ENCODE measurements around the gene NTPCR.
"Not testable (repeated sequence)": the region's sequence is repeated elsewhere in the genome, so short reads cannot be mapped to it uniquely, and the experiment has no call there.

The NTPCR gene

DNA sequence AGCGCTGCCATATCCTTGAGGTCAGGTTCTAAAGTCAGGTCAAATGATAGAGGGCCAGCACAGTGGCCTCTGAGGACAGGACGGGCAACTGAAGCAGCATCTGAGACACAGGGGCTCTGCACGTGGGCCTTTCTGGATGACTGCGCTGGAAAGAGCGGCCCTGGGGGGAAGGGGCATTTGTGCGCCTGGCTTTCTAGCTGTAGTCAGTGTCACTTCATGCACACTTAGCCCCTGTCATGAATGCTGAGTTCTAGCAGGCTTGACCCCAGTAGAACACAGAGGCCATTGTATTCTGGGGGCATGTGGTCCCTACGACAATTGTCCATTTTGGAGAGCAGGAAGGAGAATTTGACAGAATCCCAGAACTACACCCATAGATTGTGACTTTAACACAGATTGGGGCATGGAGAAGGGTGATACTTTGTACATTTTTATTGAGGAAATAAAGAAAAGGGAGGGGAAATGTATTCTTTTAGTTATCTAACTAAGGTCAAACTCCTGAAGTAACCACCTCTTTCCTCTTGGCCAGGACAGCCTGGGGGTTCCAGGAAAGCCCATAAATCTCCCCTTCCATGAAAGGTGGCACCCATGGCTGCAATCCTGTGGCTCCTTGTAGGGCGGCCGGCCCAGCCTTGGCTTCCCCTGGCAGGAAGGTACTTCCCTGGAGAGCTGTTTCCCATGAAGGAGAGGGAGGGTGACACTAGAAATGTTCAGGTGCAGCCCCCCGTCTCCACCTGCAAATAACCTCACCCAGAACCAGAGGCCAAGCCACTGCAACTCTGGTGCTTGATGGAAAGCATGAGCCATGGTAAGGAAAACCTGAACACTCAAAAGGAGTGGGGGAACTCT is 34.4 kb downstream of the NTPCR start:
- no peak for DNase-seq (ENCODE audit: low read depth)

GRCh38 chr1:232985882-232986526 is 35.6 kb downstream of the NTPCR start:
- DNase-seq (ENCODE audit: low read depth), result no peak

- no peak for DNase-seq (ENCODE audit: low read depth)
Measured at GRCh38 chr1:232986527-232986922, 36.1 kb downstream of the NTPCR start.

DNA sequence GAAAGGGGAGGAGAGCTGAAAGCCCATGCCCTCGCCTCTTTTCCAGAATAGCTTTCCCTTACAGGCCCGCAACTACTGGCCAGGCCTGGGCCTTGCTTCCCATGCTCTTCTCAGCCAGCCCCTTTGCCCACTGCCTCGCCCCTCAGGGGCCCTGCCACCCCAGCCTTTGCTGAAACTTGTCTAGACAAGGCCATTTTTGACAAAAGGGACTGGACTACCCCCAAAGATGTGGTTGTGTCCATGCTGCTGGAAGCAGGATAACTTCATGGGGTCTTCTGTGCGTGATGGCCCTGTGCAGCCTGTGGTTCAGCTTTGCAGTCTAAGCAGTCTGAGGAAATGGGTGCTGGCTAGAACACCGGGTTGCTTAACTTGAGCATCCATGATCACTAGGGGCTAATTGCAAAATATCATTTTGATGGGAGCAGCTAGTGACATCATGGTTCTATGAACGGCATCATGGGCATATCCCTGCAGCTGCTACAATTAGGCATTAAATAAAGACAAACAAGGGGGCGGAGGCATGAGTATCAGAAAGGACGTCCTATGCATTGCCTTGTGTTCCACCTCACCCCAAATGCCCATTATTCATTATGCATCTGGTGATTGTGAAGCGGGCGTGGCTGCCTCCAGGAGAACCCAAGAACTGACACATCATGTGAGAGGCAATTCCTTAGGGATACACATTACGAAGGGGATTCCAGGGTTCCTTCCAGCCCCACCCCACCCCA is 36.8 kb downstream of the NTPCR start:
- DNase-seq (ENCODE audit: low read depth), result no peak

DNA sequence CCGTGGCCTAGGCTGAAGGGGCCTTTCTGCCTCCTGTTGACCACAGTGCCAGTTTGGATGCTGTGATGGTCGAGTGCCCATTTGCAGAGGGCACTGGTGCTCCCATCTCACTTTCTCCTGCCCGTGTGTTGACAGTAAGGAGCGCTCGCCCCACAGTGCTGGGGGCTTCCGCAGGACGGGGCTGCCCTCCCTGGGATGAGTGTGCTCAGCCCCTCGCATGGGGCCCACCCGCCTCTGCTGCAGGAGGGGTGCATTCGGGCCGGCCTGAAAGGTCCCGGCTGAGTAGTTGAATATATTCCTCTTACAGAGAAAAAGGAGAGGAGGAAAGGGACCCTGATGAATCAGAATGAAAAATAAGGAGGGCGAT is 37.3 kb downstream of the NTPCR start:
- no peak for DNase-seq (ENCODE audit: low read depth)

DNA sequence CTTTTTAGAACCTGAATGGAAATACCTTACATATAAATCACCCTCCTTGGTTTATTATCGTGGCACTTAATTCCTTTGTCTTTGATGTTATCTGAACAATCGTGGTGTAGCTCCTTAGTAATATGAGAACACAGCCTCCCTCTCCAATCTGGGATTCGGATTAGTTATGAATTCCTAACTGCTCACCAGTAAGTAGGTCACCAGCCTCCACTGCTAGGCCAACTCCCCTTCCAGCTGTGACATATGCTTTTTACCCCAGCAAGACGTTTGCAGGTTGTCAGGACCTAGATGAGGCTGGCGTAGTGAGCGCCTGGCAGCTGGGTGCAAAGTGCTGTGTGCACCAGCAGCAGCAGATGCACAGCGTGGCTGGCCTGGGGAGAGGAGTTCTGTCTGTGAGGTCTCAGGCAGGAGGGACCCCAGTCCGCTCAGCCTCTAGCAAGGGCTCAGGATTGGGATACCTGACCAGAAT is 38.2 kb downstream of the NTPCR start:
- DNase-seq (ENCODE audit: low read depth), result no peak

GRCh38 chr1:232990176-232991128 is 40.0 kb downstream of the NTPCR start:
- no peak for DNase-seq (ENCODE audit: low read depth)

- no peak for DNase-seq (ENCODE audit: low read depth)
Measured at GRCh38 chr1:232991238-232991637, 40.8 kb downstream of the NTPCR start.

- DNase-seq (ENCODE audit: low read depth), result no peak
Measured at GRCh38 chr1:232992227-232992626, 41.8 kb downstream of the NTPCR start.

DNA sequence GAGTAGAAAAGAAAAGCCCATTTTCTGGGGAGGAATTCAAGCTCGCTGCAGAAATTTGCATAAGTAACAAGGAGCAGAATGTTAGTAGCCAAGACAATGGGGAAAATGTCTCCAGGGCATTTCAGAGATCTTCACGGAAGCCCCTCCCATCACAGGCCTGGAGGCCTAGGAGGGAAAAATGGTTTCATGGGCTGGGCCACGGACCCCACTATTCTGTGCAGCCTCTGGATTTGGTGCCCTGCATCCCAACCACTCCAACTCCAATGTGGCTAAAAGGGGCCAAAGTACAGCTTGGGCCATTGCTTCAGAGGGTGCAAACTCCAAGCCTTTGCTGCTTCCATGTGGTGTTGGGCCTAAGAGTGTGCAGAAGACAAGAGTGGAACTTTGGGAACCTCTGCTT is 43.1 kb downstream of the NTPCR start:
- no peak for DNase-seq (ENCODE audit: low read depth)

DNA sequence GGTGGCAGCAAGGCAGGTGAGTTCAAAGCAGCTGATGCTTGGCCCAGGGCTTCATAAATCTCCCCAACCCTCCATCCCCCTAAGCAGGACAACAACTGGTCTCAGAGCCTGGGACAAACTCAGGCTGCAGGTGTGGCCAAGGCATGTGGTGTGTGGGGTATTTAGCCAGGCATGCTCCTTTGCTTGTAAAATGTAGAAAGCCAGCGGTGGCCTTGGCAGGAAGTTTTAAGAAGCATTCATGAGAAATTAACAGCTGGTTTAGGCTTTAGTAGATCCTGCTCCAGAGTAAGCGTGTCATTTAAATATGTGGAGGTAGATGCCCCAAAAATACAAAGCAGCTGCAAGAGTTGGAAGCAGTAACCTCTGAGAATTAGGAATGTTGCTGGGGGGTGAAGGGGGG is 44.8 kb downstream of the NTPCR start:
- no peak for DNase-seq (ENCODE audit: low read depth)

GRCh38 chr1:232996143-232996542 is 45.7 kb downstream of the NTPCR start:
- DNase-seq (ENCODE audit: low read depth), result no peak

DNA sequence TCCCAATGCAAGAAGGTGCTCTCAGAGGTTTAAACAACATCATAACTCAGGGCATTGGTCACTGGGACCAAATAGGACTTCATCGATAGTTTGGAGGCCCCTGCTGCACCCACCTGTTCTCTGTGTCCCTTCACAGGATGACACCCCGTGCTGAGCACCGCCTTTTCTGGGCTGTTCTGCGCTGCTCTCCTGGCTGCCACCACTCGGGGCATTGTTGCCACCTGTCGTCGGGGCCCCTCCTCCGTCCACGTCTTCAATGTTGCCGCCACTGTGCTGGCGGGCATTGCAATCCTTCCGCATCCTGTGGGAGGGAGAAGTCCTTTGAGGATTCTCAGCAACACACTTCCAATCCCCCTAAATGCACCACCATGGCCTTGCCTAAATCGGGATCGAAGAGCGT is 47.7 kb downstream of the NTPCR start:
- DNase-seq (ENCODE audit: low read depth), result no peak

GRCh38 chr1:232998646-232999045 is 48.2 kb downstream of the NTPCR start:
- DNase-seq (ENCODE audit: low read depth), result no peak

DNA sequence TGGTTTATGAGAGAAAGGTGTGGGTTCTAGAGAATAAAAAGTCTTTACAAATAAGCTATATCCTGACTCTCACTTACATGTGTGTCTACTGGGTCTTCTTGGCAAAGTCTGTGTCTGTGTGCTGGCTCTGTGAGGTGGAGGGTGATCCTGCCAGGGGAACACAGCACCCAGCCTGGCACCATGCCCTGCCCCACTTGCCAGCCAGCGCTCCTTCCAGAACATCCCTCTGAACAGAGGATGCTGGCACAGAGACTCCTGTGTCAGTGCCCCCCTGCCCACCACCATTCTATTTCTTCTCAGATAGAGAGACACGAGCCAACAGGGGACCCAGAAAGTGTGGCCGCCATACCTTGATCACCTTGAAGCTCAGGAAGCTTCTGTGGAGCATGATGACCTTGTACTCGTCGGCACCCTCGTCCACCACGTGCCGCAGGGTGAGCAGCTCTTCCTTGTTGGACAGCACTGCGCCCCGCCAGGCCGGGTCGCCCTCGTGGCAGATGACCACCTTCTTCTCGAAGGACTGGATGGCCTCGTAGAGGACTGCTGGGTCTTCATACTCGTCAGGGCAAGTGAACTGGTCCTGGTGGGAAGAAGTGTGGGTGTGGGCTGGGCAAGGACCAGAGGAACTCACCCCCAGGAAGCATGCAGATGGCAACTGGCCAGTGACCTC is 49.7 kb downstream of the NTPCR start:
- DNase-seq (ENCODE audit: low read depth), result no peak

DNA sequence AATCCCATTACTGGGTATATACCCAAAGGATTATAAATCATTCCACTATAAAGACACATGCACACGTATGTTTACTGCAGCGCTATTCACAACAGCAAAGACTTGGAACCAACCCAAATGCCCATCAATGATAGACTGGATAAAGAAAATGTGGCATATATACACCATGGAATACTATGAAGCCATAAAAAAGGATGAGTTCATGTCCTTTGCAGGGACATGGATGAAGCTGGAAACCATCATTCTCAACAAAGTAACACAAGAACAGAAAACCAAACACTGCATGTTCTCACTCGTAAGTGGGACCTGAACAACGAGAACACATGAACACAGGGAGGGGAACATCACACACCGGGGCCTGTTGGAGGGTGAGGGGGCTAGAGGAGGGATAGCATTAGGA is 53.2 kb downstream of the NTPCR start:
- not testable (repeated sequence) for DNase-seq (ENCODE audit: low read depth)

DNA sequence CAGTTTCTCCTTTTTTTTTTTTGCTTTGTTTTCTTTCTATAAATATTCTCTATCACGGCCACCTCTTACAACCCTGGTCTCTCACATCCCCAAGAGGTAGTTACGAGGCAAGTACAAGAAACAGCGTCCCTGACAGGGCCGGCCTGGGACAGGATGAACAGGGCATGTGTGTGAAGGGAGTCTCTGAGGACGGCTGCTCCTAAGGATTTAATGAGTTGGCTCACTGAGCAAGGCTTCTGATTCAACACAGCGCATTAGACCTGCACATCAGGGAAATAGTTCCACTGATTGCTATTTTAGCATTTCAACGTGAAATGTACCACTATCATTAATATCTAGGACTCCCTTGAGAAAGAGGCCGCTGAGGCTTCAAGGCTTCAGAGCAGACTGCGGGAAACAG is 54.0 kb downstream of the NTPCR start:
- DNase-seq (ENCODE audit: low read depth), result no peak

DNA sequence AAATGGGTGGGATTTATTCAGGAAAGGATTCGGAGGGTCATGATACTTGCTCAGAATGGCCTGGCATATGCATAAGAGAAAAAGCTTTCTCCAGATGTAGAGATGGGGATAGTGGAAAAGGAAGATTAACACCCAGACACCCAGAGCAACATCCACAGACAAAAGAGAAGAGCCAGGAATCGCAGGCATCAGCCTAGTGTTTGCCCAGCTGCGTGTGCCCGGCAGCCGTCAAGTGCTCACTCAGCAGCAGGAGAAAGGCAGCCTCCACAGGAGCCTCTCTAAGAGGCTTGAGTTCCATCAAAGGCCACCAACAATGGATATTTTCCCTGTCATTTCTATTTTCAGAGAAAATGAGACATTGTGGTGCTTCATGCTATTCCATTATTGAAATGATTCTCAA is 54.7 kb downstream of the NTPCR start:
- DNase-seq (ENCODE audit: low read depth), result no peak

DNA sequence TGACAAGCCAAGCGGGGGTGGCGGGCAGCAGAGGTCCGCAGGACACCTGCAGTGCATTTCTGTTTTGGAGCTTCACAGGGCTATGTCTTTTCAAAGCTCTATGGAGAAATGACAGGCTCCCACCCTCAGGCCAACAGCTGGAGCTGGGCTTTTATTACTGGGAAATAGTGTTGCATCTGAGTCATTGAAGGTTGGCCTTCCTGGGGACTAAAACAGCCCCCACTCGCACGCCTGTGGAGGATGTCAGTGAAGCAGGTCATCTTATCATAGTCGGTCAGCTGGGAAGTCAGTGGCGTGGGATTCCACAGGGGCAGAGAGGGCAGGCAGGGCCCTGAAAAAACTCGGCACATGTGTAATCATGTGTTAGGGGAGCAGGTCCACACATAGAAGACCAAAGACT is 55.3 kb downstream of the NTPCR start:
- no peak for DNase-seq (ENCODE audit: low read depth)

GRCh38 chr1:233006108-233006507 is 55.7 kb downstream of the NTPCR start:
- DNase-seq (ENCODE audit: low read depth), result no peak

GRCh38 chr1:233006541-233006973 is 56.1 kb downstream of the NTPCR start:
- DNase-seq (ENCODE audit: low read depth), result no peak
